ENCODE measurements around the gene ERGIC1.

The ERGIC1 gene

GRCh38 chr5:172908662-172909061 is 74.6 kb downstream of the ERGIC1 start:
- DNase-seq (ENCODE audit: low read depth): no peak
- no peak for TF ChIP-seq CTCF (conservative IDR thresholded peaks at IDR 0.05; ENCODE audit: low read depth, low read length)
- H3K4me3 ChIP-seq (ENCODE audit: low read depth, low read length): no peak overlapping the region

GRCh38 chr5:172909931-172910502 is 76.0 kb downstream of the ERGIC1 start:
- H3K4me3 ChIP-seq (ENCODE audit: low read depth, low read length): no peak overlapping the region
- peak; percentile 96 for DNase-seq (ENCODE audit: low read depth)
- TF ChIP-seq CTCF (conservative IDR thresholded peaks at IDR 0.05; ENCODE audit: low read depth, low read length): no peak

- DNase-seq (ENCODE audit: low read depth): peak; percentile 99
- peak; percentile 58 for TF ChIP-seq CTCF (conservative IDR thresholded peaks at IDR 0.05; ENCODE audit: low read depth, low read length)
Measured at GRCh38 chr5:172910828-172911627, 77.0 kb downstream of the ERGIC1 start.

GRCh38 chr5:172911628-172911880 is 77.5 kb downstream of the ERGIC1 start:
- no peak for DNase-seq (ENCODE audit: low read depth)
- TF ChIP-seq CTCF (conservative IDR thresholded peaks at IDR 0.05; ENCODE audit: low read depth, low read length): no peak
- no peak overlapping the region for H3K4me3 ChIP-seq (ENCODE audit: low read depth, low read length)

More at GRCh38 chr5:172910828-172911627, 77.0 kb downstream of the ERGIC1 start:
- H3K4me3 ChIP-seq (ENCODE audit: low read depth, low read length): no peak overlapping the region

GRCh38 chr5:172911976-172912375 is 77.9 kb downstream of the ERGIC1 start:
- TF ChIP-seq CTCF (conservative IDR thresholded peaks at IDR 0.05; ENCODE audit: low read depth, low read length): no peak
- no peak for DNase-seq (ENCODE audit: low read depth)

GRCh38 chr5:172913117-172913850 is 79.2 kb downstream of the ERGIC1 start:
- DNase-seq (ENCODE audit: low read depth): no peak
- no peak overlapping the region for H3K4me3 ChIP-seq (ENCODE audit: low read depth, low read length)
- TF ChIP-seq CTCF (conservative IDR thresholded peaks at IDR 0.05; ENCODE audit: low read depth, low read length): no peak

More at GRCh38 chr5:172911976-172912375, 77.9 kb downstream of the ERGIC1 start:
- H3K4me3 ChIP-seq (ENCODE audit: low read depth, low read length): no peak overlapping the region

All from choroid plexus epithelial cell (primary cell).